GM23338 (cell line): Measurements from ENCODE around the gene KCNMB2. TPM values are rescaled to one million over a fixed set of nuclear protein-coding genes. Genes with fewer than 3 reads are reported as not detected.

Source experiments
- CTCF ChIP-seq, 2 experiments: fragments of 200-600 bp in 1 of 2; sonication (generic) in 1 of 2; conservative IDR thresholded peaks; 2 replicates each; pipeline versions ENCODE4 v1.5.1 to v1.6.1; 2016 to 2017; ENCODE audit warnings: antibody characterized with exemption in 2 of 2, low read depth in 2 of 2, mild to moderate bottlenecking in 2 of 2, moderate library complexity in 1 of 2
- ETS1 ChIP-seq: IDR thresholded peaks from 2 replicates; pipeline ENCODE4 v1.6.1; 2016; ENCODE audit warnings: antibody characterized with exemption
- EZH2 ChIP-seq: fragments of 200-600 bp; sonication (generic); IDR thresholded peaks from one replicate; pipeline ENCODE4 v1.8.0; 2017; ENCODE audit warnings: antibody characterized with exemption, mild to moderate bottlenecking, low read depth; ENCODE audit not compliant: unreplicated experiment
- JUNB ChIP-seq: IDR thresholded peaks from one replicate; pipeline ENCODE4 v1.6.1; 2016; ENCODE audit warnings: antibody characterized with exemption; ENCODE audit not compliant: unreplicated experiment
- NANOG ChIP-seq: IDR thresholded peaks from 2 replicates; pipeline ENCODE4 v1.6.1; 2016; ENCODE audit warnings: antibody characterized with exemption, borderline replicate concordance
- REST ChIP-seq: IDR thresholded peaks from one replicate; pipeline ENCODE4 v1.6.1; 2018; ENCODE audit warnings: antibody characterized with exemption; ENCODE audit not compliant: unreplicated experiment
- polyA plus RNA-seq: library from polyadenylated mRNA; unstranded; fragments of >200 nt; fragmentation: Nextera tagmentation; extraction: Ambion mirVana; gene quantifications from 2 replicates; pipeline ENCODE4 v1.2.1, GENCODE V29; 2016
- total RNA-seq: library from RNA; depleted of rRNA; stranded (reverse); fragments of >200 nt; shearing (Covaris generic); gene quantifications from 2 replicates; pipeline ENCODE4 v1.2.3, GENCODE V29; 2014

The KCNMB2 gene
- total and polyA plus RNA-seq, 2 experiments from 2014 or later, result 0.53 TPM; not detected in 1

GRCh38 chr3:178880274-178880673 lies 344.0 kb downstream of the KCNMB2 start (continued):
- TF ChIP-seq REST, result no peak
- no peak for TF ChIP-seq EZH2
- TF ChIP-seq CTCF (conservative IDR thresholded peaks at IDR 0.05; ENCODE audit: low read depth in 2 of 2), result no peak
- no peak for TF ChIP-seq ETS1
- TF ChIP-seq JUNB, result no peak
- no peak for TF ChIP-seq NANOG
